Measurements from ENCODE around the gene GALNS.
A peak's percentile ranks its signal among the peaks of the same experiment; 100 is the strongest.

Gene GALNS

DNA sequence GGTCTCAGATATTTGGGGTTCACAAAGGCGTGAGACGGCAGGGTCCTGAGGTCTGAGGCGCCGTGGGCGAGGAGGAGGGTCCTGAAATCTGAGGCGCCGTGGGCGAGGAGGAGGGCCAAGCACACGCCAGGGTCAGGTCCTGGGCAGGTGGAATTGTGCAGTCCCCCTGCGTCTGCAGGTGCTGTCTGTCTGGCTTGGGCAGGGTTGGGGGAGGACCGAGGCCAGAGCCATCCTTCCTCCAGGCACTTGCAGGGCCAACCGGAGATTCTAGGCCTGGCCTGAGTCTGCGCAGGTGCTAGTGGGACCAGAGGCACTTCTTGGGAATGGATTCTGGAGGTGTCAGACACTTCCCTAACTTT is 42.6 kb downstream of the GALNS start:
- DNase-seq: no peak

DNA sequence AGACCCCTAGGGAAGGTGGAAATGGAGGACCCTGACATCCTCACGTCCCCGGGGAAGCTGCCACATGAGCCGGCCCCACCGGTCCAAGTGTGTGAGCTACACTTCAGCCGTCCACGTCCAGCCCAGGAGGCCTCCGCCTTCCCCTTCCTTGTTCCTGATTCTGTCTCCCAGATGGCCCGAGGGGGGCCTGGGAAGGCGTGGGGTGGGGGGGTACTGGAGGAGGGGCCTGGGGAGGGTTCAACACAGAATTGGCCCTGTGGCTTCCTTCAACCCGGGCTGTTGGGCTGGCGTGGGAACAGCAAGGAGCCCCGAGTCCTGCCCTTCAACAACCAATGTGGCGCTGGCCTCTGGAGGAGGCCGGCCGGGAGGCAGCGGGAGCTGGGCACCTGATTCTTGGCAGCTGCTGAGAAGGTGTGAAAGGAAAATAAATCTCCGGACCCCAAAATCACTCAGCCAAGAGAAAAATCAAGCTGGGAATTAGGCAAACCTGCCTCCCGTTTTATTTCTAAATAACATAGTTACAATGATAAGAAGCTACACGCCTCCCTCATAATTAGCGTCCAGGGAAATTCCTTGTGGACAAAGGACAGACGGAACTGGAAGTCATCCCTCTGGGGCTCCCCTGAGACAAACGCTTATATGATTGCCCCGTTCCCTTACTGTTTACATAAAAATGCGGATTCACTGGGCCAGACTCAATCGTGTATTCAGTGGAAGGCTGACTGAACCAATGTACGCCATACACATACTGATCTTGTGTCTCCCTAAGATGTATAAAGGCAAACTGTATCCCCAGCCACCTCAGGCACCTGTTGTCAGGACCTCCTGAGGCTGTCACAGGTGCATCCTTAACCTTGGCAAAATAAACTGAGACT is 43.2 kb downstream of the GALNS start:
- DNase-seq: no peak

DNA sequence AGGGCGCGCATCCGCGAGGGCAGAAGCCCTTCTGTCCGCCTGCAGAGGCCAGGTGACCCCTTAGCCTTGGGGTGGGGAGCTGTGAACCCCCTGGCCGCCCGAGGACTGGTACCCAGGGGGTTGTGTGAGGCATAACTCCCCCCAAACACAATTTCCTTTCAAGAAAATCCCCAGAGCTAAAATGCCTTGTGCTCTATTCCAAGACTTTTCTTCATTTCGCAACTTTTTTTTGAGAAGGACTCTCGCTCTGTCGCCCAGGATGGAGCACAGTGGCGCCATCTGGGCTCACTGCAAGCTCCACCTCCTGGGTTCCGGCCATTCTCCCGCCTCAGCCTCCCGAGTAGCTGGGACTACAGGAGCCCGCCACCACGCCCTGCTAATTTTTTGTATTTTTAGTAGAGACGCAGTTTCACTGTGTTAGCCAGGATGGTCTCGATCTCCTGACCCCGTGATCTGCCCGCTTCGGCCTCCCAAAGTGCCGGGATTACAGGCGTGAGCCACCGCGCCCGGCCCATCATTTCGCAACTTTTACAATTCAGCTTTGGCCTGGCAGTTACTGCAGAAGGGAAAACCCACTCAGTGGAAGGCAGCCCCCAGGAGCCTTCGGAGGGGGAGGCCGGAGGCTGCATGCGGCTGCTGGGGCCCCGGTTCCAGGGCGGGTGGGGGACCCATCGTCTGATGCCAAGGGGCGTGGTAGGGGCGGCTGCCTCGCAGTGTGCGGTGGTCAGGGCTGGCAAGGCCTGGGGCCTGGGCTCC is 44.1 kb downstream of the GALNS start:
- DNase-seq: no peak

DNA sequence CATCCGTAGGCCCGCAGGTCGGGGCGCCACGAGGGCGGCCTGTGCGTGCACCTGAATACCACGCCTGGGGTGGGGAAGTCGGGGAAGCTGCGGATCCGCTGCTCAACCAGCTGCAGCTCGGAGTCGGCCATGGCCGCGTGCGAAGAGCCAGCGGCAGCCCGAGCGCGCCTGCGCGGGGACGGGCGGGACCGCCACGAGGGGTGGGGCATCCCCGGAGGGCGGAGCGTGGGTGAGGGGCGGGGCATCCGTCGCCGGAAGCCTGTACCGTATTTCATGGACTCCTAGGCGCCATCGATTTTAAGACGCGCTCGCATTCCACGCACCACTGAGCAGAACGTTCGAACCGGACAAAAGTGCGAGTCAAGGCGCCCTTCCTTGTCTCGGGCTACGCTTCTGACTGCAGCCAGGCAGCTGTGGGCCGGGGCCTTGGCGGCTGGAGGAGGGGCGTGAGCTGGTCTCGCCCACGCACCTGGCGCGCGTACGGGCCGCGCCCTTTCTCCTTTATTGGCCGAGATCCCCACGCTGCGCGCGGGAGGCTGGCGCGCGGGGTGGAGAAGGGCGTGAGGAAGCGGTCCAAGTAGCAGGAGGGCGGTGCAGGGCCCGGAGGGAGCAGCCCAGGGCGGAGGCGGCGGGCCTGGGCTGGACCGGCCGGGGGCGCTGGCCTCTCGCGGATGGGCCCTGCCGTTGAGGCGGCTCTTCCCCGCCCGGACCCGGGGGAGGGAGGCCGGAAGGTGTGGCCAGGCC is 44.8 kb downstream of the GALNS start, which contains the start of gene APRT:
TSS of gene APRT (minus strand) at position 160 of the 744 bp plus-strand sequence. CDS start at position 131, 29 bp downstream.
- peak; percentile 75 to 78 for DNase-seq

DNA sequence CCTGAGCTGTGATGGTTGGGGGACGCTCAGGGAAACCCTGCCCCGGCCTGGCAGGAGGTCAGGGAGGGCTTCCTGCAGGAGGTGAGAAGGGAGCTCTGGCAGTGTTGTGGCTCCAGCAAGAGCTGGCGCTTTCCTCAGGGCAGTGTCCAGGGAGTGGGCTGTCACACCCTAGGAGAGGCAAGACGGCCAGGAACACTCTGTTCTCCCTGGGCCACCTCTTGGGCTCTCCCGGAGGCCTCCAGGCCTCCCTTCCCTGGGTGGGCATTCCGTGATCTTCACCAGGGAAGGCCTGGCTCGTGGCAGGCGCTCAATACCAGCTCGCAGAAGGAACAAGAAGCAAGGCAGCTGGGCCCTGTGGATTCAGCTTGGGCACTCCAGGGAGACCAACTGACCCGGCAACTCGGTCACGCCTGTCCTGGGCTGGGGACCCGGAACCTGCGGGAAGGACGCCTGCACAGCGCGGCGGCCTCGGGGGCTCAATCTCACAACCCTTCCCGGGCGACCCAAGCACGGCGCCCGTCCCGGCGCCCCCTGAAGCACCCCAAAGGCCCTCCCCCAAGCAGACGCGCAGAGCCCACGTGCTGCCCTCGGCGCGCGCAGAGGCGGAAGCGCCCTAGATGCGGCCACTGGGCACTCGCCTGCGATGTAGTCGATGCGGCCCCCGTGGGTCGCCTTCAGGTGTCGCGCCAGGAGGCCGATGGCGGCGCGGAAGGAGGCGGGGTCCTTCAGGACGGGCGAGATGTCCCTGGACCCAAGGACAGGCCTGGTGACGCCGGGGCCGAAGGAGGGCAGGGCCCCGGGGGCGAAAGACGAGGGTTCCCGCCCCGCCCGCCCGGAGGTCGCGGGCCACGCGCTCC is 45.6 kb downstream of the GALNS start:
- DNase-seq: peak; percentile 70 to 71

DNA sequence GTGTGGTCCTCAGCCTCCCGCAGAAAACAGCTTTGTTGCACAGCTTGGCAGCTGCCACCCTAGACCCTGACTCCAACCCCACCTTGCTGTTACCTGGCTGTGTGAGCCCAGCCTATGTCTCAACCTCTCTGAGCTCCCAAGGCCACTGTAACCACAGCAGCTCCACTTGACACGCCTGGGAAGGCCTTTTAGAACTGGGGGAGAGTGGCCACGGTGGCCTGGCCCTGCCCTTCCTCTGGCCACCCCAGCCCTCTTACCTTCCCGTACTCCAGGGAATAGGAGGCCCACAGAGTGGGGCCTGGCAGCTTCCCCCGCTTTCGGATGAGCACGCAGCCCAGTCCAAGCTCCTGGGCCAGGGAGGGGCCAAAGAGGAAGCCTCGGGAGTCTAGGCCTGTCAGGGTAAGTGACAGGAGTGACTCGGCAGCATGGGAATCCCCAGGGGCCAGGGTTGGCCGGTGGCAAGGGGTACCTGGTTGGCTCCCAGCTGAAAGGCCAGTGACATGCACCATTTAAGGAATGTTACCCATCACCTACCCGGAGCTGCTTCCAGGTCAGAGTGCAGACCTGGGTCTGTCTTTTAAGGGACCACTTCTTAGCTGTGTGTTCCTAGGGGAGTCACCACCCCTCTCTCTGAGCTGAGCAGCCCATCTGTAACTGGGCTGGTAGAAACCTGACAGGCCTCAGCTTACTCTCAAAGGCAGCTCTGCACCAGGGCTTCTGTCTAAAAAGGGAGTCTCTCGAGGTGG is 46.4 kb downstream of the GALNS start:
- no peak for DNase-seq

DNA sequence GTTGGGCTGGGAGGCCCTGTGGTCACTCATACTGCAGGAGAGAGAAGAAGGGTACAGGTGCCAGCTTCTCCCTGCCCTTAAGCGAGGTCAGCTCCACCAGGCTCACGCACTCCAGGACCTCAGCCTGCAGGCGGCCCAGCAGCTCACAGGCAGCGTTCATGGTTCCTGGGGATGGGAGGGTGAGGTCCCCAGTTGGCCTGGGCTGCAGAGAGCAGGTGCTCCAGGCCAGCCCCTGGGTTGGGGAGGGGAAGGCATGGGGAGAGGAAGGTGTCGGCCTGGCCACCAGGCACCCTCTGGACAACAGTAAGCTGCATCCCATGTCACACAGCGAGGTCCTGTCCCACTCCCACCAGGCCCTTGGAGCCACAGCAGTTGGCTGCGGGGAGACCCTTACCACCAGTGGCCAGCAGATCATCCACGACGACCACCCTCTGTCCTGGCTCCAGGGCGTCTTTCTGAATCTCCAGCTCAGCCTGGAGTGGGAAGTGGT is 47.0 kb downstream of the GALNS start:
- no peak for DNase-seq

DNA sequence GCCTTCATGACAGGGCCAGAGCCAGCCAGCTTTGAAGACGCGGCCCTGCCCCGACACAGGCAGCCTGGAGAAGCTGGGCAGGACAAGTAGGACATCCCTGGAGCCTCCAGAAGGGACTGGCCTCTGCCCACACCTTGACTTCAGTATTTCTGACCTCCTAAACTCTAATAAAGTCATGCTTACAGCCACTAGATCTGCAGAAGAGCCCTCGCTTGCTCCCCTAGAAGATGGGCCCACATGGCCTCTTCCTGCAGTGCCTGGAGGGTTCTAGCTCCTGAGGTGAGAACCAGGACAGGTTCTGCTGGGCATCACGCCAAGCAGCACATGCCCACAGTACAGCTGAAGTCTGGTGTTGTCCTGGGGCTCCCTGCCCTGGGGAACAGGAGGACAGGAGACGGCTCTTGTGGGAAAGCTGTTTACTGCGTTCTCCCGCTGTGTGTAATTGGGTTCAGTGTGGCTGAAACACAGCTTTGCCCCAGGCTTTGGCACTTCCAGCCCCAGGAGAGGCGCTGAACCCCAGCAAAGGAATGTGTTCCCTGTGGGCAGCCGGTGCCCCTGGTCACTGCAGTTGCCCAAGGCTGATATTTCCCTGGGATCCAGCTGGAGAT is 47.6 kb downstream of the GALNS start:
- no peak for DNase-seq

DNA sequence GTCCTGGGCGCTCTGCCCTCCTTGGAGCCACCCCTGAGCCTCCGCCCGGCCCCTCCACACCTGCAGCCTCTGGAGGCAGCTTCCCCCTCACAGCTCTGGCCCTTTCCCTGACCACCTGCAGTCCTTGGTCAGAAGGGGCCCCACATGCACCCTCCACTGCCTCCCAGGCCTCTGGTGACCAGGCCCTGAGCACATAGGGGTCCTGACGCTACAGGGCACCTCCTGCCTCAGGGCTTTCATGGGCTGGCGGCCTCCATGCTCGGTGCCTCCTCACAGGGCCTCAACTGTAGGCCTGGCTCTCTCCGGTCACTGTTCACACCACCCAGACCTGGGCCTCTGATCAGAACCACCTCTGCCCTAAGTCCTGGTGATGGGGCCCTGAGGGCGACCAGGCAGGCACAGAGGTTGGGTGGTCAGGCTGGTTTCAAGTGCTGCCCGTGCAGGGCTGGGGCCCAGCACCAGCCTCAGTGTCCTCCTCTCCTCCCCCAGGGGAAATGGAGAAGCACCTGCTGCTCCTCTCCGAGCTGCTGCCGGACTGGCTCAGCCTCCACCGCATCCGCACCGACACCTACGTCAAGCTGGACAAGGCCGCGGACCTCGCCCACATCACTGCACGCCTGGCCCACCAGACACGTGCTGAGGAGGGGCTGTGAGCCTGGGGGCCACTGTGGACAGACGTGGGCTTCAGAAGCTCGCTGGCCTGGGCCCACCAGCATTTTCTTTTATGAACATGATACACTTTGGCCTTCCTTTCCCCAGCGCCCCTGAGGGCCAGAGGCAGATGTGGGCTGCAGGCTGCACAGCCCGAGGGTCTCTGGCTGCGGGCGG is 48.9 kb downstream of the GALNS start:
- DNase-seq: no peak

DNA sequence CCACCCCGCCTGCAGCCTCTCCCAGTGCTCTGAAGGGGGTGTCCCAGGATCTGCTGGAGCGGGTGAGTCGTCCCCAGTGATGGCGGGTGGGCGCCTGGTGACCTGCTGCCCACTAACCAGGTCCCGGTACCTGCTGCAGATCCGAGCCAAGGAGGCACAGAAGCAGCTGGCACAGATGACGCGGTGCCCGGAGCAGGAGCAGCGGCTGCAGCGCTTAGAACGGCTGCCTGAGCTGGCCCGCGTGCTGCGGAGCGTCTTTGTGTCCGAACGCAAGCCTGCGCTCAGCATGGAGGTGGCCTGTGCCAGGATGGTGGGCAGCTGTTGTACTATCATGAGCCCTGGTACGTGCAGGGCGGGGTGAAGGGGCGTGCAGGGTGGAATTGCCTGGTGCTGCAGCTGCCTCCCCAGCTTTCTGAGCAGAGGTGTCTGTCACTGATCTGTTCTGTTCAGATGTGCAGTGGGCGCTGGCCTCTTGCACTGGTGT is 49.6 kb downstream of the GALNS start:
- no peak for DNase-seq

DNA sequence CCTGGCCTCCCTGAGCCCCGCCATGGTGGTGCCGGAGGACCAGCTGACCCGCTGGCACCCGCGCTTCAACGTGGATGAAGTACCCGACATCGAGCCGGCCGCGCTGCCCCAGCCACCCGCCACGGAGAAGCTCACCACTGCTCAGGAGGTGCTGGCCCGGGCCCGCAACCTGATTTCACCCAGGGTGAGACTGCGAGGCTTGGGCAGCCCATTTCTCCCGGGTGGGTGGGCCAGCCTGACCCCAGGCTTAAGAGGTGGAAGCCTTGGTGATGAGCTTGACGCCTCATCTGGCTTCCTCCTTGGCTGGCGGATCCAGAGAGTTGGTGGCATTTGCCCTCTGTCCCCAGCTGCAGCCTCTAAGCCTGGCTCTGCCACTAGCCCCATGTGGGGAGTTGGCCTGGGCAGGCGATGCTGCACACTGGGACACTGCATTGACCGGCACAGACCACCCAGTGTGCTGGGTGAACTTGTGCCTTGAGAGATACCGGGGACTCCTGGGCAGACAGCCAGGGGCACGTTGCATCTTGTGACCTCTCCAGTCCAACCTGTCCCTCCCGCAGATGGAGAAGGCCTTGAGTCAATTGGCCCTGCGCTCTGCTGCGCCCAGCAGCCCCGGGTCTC is 50.1 kb downstream of the GALNS start:
- DNase-seq: no peak

DNA sequence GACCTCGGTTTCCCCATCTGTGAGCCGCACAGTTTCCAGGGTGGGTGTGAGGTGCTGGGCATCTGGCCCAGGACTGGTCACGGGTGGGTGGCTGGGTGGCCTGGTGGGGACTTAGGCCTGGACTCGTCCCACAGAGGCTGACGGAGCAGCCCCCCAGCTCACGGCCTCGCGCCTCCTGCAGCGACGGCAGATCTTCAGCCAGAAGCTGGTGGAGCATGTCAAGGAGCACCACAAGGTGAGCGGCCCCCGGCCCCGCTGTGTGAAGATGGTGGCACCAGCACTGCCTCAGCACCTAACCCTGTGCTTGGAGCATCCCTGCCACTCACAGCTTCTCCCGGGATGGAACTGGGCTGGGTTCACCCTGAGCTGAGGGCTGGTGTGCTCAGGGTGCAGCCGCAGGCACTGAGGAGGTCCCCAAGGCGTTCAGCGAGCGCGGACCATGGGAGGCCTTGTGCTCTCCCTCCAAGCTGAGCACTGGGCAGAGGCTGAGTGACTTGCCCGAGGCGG is 50.8 kb downstream of the GALNS start:
- DNase-seq: no peak

DNA sequence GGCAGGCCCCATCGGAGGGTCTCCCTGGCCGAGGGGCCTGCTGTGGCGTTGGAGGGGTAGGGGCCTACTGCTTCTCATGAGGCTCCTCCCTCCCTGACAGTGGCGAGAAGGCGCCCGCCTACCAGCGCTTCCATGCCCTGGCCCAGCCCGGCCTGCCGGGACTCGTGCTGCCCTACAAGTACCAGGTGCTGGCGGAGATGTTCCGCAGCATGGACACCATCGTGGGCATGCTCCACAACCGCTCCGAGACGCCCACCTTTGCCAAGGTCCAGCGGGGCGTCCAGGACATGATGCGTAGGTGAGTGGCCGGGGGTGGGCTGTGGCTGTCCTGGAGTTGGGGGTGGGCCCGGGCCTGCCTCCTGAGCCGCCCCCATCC is 51.4 kb downstream of the GALNS start:
- no peak for DNase-seq

DNA sequence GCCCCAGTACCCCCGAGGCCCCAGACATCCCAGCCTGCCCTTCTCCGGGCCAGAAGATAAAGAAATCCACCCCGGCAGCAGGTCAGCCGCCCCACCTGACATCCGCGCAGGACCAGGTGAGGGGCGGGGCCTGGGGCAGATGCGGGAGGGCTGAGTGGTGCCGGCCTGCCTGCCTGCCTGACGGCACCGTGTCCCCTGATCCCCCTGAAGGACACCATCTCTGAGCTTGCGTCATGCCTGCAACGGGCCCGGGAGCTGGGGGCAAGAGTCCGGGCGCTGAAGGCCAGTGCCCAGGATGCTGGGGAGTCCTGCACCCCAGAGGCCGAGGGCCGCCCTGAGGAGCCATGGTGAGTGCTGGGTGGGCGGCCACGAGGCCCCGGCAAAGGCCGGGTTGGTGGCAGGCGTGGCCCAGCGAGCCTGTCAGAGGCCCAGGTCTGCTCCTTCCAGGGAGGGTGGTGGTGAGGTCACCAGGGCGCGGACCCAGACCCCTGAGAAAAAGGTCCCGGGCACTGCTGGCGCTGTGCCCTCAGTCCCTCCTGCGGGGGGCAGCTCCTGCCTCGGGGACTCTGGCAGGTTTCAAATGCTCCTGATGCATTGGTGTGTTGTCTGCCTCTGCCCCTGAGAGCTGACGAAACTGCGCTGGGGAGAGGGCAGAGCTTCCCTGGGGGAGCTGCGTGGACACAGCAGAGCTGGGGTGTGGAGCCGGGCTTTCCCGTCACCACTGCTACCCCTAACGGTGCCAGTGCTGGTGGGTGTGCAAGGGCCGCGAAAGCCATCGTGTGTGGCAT is 52.0 kb downstream of the GALNS start:
- DNase-seq: peak; percentile 35 to 37

DNA sequence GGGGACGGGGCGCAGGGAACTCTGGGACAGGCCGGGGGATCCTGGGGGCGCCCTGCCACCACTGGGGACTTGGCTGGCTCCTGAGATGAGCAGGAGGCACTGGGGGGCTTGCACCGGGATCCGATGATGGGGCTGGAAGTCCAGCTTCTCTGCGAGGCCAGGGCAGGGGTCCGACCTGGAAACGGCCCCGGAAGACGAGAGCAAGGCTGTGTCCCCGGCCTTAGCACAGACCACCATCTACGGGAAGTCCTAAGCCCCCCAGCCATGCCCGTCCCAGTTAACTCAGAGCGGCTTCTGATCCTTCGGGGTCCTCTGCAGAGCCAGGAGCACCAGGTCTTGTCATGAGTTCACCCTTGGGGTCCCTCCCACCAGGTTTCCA is 52.6 kb downstream of the GALNS start:
- DNase-seq: no peak

DNA sequence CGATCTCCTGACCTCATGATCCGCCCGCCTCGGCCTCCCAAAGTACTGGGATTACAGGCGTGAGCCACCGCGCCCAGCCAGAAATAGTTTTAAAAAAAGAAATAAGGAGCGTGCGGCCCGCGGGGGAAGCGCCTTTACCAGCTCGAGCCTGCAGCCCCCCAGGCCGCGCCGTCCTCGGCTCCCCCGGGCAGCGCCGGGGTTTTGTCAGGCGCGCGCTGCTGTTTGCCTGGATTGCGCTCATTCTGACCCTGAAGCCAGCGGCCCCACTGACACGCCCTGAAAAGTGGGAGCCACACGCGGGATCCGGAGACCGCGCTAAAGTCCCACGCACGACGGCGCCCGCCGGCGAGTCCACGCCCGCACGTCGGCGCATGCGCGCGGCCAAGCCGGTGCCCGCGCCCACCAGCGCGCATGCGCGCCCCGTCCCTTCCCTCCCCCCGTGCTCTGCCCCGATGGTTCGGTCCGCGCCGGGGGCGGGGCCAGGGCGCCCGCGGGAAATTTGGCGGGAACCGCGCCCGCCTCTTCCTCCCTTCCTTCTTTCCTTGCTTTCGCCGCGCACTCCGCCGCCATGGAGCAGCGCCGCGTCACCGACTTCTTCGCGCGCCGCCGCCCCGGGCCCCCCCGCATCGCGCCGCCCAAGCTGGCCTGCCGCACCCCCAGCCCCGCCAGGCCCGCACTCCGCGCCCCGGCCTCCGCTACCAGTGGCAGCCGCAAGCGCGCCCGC is 53.3 kb downstream of the GALNS start, which contains the start of gene CDT1:
TSS of gene CDT1 (plus strand) at position 526 of the 724 bp plus-strand sequence. CDS start at position 569, 43 bp downstream.
- peak; percentile 58 to 60 for DNase-seq

DNA sequence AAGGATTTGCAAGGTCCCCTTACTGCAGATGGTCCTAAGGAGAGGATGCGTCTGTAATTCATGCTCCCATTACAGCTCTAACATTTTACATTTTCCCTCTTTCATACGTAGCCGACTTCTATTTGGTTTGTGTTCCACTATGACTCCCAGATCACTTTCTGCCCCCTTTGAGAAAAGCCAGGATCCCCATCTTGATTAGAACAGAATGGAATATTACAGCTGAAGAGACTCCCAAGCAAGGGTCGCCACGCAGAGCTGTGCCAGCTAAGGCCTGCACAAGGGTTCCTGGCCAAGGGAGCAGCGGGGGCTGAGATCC is 56.5 kb downstream of the GALNS start:
- DNase-seq: no peak
